Choroid plexus epithelial cell (primary cell): Measurements from ENCODE around the gene TBL3.
A peak's percentile ranks its signal among the peaks of the same experiment; 100 is the strongest.
"Not testable (repeated sequence)": the region's sequence is repeated elsewhere in the genome, so short reads cannot be mapped to it uniquely, and the experiment has no call there.

Experiments
- DNase-seq: peaks from one replicate; pipeline ENCODE4 v3.0.0-alpha.2; 2010; ENCODE audit warnings: low read depth
- H3K4me3 ChIP-seq: 2 replicates; pipeline ENCODE4 v1.5.1; 2011; ENCODE audit warnings: low read depth, mild to moderate bottlenecking, control low read depth, low read length, moderate library complexity
- TF ChIP-seq, protein P1 (sequence below): conservative IDR thresholded peaks from 2 replicates; pipeline ENCODE4 v1.5.1; 2011; ENCODE audit warnings: low read depth, mild to moderate bottlenecking, control low read depth, inconsistent platforms, low read length, moderate library complexity

Gene TBL3

DNA sequence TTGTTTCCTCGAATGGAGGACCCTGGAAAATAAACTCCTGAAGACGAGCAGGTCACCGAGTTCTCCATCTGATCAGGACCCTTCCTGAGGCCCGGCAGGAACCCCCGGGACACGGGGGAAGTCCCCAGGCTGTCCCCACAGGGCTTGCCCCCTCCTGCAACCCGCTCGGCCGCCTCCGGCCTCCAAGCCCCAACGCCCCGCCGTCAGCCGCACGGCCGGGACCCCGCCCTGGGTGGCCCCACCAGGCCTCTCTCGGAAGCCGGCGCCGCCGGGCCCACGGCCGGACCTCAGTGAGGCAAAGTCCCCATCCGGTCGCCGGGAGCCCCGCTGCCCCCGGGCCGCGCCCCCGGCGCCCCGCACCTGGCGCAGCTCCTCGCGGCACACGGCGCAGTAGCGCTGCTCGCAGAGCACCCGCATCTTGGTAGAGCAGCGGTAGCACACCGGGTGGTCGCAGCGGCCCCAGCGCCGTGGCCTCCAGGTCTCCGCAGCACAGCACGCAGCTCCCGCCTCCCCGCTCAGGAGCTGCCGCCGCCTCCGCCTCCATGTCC is 37.4 kb downstream of the TBL3 start:
- TF ChIP-seq, protein P1, sequence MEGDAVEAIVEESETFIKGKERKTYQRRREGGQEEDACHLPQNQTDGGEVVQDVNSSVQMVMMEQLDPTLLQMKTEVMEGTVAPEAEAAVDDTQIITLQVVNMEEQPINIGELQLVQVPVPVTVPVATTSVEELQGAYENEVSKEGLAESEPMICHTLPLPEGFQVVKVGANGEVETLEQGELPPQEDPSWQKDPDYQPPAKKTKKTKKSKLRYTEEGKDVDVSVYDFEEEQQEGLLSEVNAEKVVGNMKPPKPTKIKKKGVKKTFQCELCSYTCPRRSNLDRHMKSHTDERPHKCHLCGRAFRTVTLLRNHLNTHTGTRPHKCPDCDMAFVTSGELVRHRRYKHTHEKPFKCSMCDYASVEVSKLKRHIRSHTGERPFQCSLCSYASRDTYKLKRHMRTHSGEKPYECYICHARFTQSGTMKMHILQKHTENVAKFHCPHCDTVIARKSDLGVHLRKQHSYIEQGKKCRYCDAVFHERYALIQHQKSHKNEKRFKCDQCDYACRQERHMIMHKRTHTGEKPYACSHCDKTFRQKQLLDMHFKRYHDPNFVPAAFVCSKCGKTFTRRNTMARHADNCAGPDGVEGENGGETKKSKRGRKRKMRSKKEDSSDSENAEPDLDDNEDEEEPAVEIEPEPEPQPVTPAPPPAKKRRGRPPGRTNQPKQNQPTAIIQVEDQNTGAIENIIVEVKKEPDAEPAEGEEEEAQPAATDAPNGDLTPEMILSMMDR, result no peak
- H3K4me3 ChIP-seq, result peak overlapping the region; percentile 72
- DNase-seq, result no peak

GRCh38 chr16:2009791-2010510 is 38.1 kb downstream of the TBL3 start, which contains the start of gene ZNF598:
Gene ZNF598 (minus strand): TSS chr16:2009821.
- TF ChIP-seq, protein P1, result no peak
- H3K4me3 ChIP-seq, result peak within 1 kb of the TSS; percentile 82
- peak; percentile 85 for DNase-seq

- not testable (repeated sequence) for H3K4me3 ChIP-seq, DNase-seq
Measured at GRCh38 chr16:2011726-2012125, 39.9 kb downstream of the TBL3 start.

GRCh38 chr16:2013527-2013926 is 41.7 kb downstream of the TBL3 start:
- DNase-seq, result no peak
- TF ChIP-seq, protein P1, result no peak
- H3K4me3 ChIP-seq, result no peak overlapping the region

DNA sequence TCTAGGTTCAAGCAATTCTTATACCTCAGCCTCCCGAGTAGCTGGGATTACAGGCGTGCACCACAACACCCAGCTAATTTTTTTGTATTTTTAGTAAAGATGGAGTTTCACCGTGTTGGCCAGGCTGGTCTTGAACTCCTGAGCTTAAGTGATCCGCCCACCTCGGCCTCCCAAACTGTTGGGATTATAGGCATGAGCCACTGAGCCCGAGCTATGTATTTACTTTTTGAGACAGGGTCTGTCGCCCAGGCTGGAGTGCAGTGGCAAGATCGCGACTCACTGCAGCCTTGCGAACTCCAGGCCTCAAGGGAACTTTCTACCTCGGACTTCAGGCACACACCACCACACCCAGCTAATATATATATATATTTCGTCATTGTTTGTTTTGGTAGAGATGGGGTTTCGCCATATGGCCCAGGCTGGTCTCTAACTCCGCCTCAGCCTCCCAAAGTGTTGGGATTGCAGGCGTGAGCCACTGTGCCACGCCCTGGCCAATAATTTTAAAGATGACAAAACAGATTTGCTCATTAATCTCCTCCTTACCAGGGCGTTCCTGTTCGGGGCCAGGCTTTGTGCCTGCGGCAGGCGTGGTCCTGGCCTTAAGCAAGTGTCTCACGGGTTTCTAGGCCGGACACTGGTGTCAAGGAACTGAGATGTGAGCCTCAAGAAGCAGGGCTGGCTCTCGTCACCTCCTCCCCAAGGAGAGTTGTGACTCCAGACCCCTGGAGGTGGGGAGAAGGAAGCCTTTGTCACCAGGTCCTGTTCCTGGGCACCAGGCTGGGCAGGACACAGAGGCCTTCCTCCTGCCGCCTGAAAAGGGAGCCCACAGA is 43.5 kb downstream of the TBL3 start:
- TF ChIP-seq, protein P1, result no peak
- H3K4me3 ChIP-seq, result no peak overlapping the region
- no peak for DNase-seq

DNA sequence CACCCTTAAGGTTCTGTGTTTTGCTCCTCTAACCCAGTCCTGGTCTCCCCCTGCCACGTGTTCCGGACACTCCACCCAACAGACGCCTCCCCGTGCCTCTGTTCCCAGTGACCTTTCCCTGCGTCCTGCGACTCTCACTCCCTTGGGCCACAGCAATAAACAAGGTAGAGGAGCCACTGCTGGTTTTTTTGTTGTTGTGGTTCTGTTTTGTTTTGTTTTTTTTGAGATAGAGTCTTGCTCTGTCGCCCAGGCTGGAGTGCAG is 44.0 kb downstream of the TBL3 start:
- no peak for DNase-seq
- no peak overlapping the region for H3K4me3 ChIP-seq
- TF ChIP-seq, protein P1, result no peak

GRCh38 chr16:2016407-2016922 is 44.6 kb downstream of the TBL3 start:
- TF ChIP-seq, protein P1, result peak; percentile 63
- no peak overlapping the region for H3K4me3 ChIP-seq
- no peak for DNase-seq
